H9 (cell line): ENCODE results near the gene APOL1. TPM values are rescaled to one million over a fixed set of nuclear protein-coding genes. Genes with fewer than 3 reads are reported as not detected.

Experiments used
- DNase-seq: peaks from one replicate; pipeline ENCODE4 v3.0.0-alpha.2; 2017
- H2AFZ ChIP-seq: one replicate; pipeline ENCODE4 v1.6.1; 2013; ENCODE audit warnings: mild to moderate bottlenecking, low read length, control low read depth, moderate library complexity
- H2AK5ac ChIP-seq: 2 replicates; pipeline ENCODE4 v1.6.1; 2013; ENCODE audit warnings: low read length, control low read depth, mixed read lengths; ENCODE audit not compliant: insufficient read length
- H2BK120ac ChIP-seq: one replicate; pipeline ENCODE4 v1.6.1; 2013; ENCODE audit warnings: low read depth, mild to moderate bottlenecking, low read length, control low read depth, inconsistent platforms; ENCODE audit not compliant: poor library complexity, severe bottlenecking
- H2BK12ac ChIP-seq: 2 replicates; pipeline ENCODE4 v1.6.1; 2013; ENCODE audit warnings: low read length, control low read depth, mixed read lengths, low read depth; ENCODE audit not compliant: insufficient read length
- H2BK15ac ChIP-seq: 2 replicates; pipeline ENCODE4 v1.6.1; 2013; ENCODE audit warnings: low read depth, low read length, control low read depth
- H2BK20ac ChIP-seq: one replicate; pipeline ENCODE4 v1.6.1; 2013; ENCODE audit warnings: low read depth, mild to moderate bottlenecking, low read length, control low read depth, inconsistent platforms; ENCODE audit not compliant: poor library complexity, severe bottlenecking
- H2BK5ac ChIP-seq: 2 replicates; pipeline ENCODE4 v1.6.1; 2013; ENCODE audit warnings: low read length, control low read depth, mixed read lengths; ENCODE audit not compliant: insufficient read length
- H3K14ac ChIP-seq: 2 replicates; pipeline ENCODE4 v1.6.1; 2013; ENCODE audit warnings: low read length, control low read depth; ENCODE audit not compliant: insufficient read depth
- H3K18ac ChIP-seq: 2 replicates; pipeline ENCODE4 v1.6.1; 2013; ENCODE audit warnings: low read depth, mild to moderate bottlenecking, mixed read lengths, low read length, control low read depth; ENCODE audit not compliant: insufficient read length
- H3K23ac ChIP-seq: 2 replicates; pipeline ENCODE4 v1.6.1; 2013; ENCODE audit warnings: low read length, control low read depth, mixed read lengths, low read depth; ENCODE audit not compliant: insufficient read length
- H3K23me2 ChIP-seq: 2 replicates; pipeline ENCODE4 v1.6.1; 2013; ENCODE audit warnings: low read depth, mild to moderate bottlenecking, mixed read lengths, low read length, control low read depth; ENCODE audit not compliant: insufficient read length, poor library complexity, severe bottlenecking
- H3K27ac ChIP-seq: 2 replicates; pipeline ENCODE4 v1.5.1; 2013; ENCODE audit warnings: low read length, control low read depth, mixed read lengths, low read depth; ENCODE audit not compliant: insufficient read length
- H3K27me3 ChIP-seq: 2 replicates; pipeline ENCODE4 v1.6.1; 2013; ENCODE audit warnings: low read length, control low read depth, inconsistent platforms; ENCODE audit not compliant: insufficient read depth
- H3K4ac ChIP-seq: 2 replicates; pipeline ENCODE4 v1.6.1; 2013; ENCODE audit warnings: low read depth, mild to moderate bottlenecking, control low read depth, inconsistent platforms, low read length, moderate library complexity
- H3K4me1 ChIP-seq: 2 replicates; pipeline ENCODE4 v1.6.1; 2013; ENCODE audit warnings: low read length, control low read depth, inconsistent platforms; ENCODE audit not compliant: insufficient read depth
- H3K4me2 ChIP-seq: 2 replicates; pipeline ENCODE4 v1.6.1; 2013; ENCODE audit warnings: low read length, control low read depth, mixed read lengths; ENCODE audit not compliant: insufficient read length, insufficient read depth
- H3K56ac ChIP-seq: 2 replicates; pipeline ENCODE4 v1.6.1; 2013; ENCODE audit warnings: low read depth, mild to moderate bottlenecking, mixed read lengths, low read length, control low read depth; ENCODE audit not compliant: insufficient read length
- H3K79me1 ChIP-seq: 2 replicates; pipeline ENCODE4 v1.6.1; 2013; ENCODE audit warnings: low read depth, mild to moderate bottlenecking, moderate library complexity, low read length, control low read depth, inconsistent platforms; ENCODE audit not compliant: insufficient read depth, poor library complexity, severe bottlenecking
- H3K79me2 ChIP-seq: 2 replicates; pipeline ENCODE4 v1.6.1; 2013; ENCODE audit warnings: low read length, control low read depth, inconsistent platforms; ENCODE audit not compliant: insufficient read depth
- H3K9ac ChIP-seq: 2 replicates; pipeline ENCODE4 v1.6.1; 2013; ENCODE audit warnings: low read length, control low read depth, mixed read lengths; ENCODE audit not compliant: insufficient read length; ENCODE audit errors: extremely low read depth
- H3K9me3 ChIP-seq: one replicate; pipeline ENCODE4 v1.6.1; 2013; ENCODE audit warnings: low read depth, low read length, inconsistent platforms; ENCODE audit not compliant: control insufficient read depth
- H3T11ph ChIP-seq: one replicate; pipeline ENCODE4 v1.6.1; 2013; ENCODE audit warnings: mild to moderate bottlenecking, low read length, control low read depth, inconsistent platforms
- H4K20me1 ChIP-seq: one replicate; pipeline ENCODE4 v1.6.1; 2013; ENCODE audit not compliant: control insufficient read depth, insufficient read length, insufficient read depth
- H4K5ac ChIP-seq: 2 replicates; pipeline ENCODE4 v1.6.1; 2013; ENCODE audit warnings: low read depth, mild to moderate bottlenecking, mixed read lengths, low read length, control low read depth; ENCODE audit not compliant: insufficient read length
- H4K8ac ChIP-seq: replicated peaks from 2 replicates; pipeline ENCODE4 v1.6.1; 2013; ENCODE audit warnings: low read length, control low read depth, mixed read lengths, low read depth; ENCODE audit not compliant: insufficient read length
- H4K91ac ChIP-seq: 2 replicates; pipeline ENCODE4 v1.6.1; 2013; ENCODE audit warnings: low read depth, mild to moderate bottlenecking, moderate library complexity, mixed read lengths, low read length, control low read depth; ENCODE audit not compliant: insufficient read length
- H3K27ac Mint-ChIP-seq, 3 experiments: 2 replicates in 2 of 3; 3 replicates in 1 of 3; pipeline ENCODE4 v1.8.0; 2020 to 2021; ENCODE audit warnings: mixed read lengths in 3 of 3, mild to moderate bottlenecking in 1 of 3, moderate library complexity in 1 of 3
- H3K27me3 Mint-ChIP-seq: 2 replicates; pipeline ENCODE4 v1.8.0; 2021; ENCODE audit warnings: low read depth, mild to moderate bottlenecking, moderate library complexity, mixed read lengths
- H3K36me3 Mint-ChIP-seq, 3 experiments: 2 replicates in 2 of 3; 3 replicates in 1 of 3; pipeline ENCODE4 v1.8.0; 2020 to 2021; ENCODE audit warnings: low read depth in 3 of 3, mixed read lengths in 3 of 3; ENCODE audit not compliant: insufficient read depth in 1 of 3
- H3K4me1 Mint-ChIP-seq, 2 experiments: 2 replicates each; pipeline ENCODE4 v1.8.0; 2020; ENCODE audit warnings: mixed read lengths in 2 of 2
- H3K4me3 Mint-ChIP-seq, 2 experiments: 2 replicates in 1 of 2; 3 replicates in 1 of 2; pipeline ENCODE4 v1.8.0; 2020 to 2021; ENCODE audit warnings: mild to moderate bottlenecking in 2 of 2, mixed read lengths in 2 of 2, moderate library complexity in 1 of 2
- H3K9me3 Mint-ChIP-seq, 2 experiments: 2 replicates in 1 of 2; 3 replicates in 1 of 2; pipeline ENCODE4 v1.8.0; 2020; ENCODE audit warnings: mild to moderate bottlenecking in 2 of 2, mixed read lengths in 2 of 2, moderate library complexity in 1 of 2
- CTCF ChIP-seq: fragments of 200-600 bp; sonication (generic); conservative IDR thresholded peaks from 3 replicates; pipeline ENCODE4 v1.8.0; 2021; ENCODE audit warnings: antibody characterized with exemption, mild to moderate bottlenecking
- WGBS: extraction: QIAGEN DNeasy Blood & Tissue Kit; methylation state at CpG from one replicate; pipeline ENCODE4 v1.1.7; 2013; ENCODE audit warnings: missing lambda C conversion rate, low lambda C conversion rate, mixed read lengths; ENCODE audit not compliant: insufficient read length; ENCODE audit errors: extremely low coverage; 5-methylcytosine and 5-hydroxymethylcytosine counted together
- total RNA-seq: library from RNA; stranded (reverse); gene quantifications from 2 replicates; pipeline ENCODE4 v1.2.1, GENCODE V29; 2021

APOL1 gene
- total RNA-seq, 1 experiment from 2014 or later = not detected

- Mint-ChIP-seq H3K4me3 (no peak overlapping the region), H3K36me3 (peaks cover 7 to 40% (median 31%) of the 10 kb centered on the region in 3 experiments), H3K27ac (no peak overlapping the region), H3K4me1 (peaks cover 14 to 21% of the 10 kb centered on the region in 2 experiments), H3K27me3 (peaks cover 2% of the 10 kb centered on the region; the same call in 1 of the 2 replicates), H3K9me3 (no peaks in the 10 kb centered on the region; a peak in 1 of 5 replicates)
- Histone ChIP-seq H2AFZ (no peak overlapping the region), H4K91ac (no peak overlapping the region), H2BK15ac (no peak overlapping the region), H2BK12ac (no peak overlapping the region), H2BK5ac (no peak overlapping the region), H3K27me3 (no peaks in the 10 kb centered on the region), H3K79me2 (no peaks in the 10 kb centered on the region), H3K9me3 (no peaks in the 10 kb centered on the region), H3K23ac (no peak overlapping the region), H3K9ac (no peak overlapping the region), H2BK20ac (no peak overlapping the region), H3K79me1 (no peaks in the 10 kb centered on the region), H3K4ac (no peak overlapping the region), H2AK5ac (no peak overlapping the region), H4K20me1 (no peaks in the 10 kb centered on the region), H4K5ac (no peak overlapping the region), H3T11ph (no peak overlapping the region), H3K23me2 (no peaks in the 10 kb centered on the region), H3K14ac (no peak overlapping the region), H2BK120ac (no peak overlapping the region), H3K4me2 (no peak overlapping the region), H4K8ac (no peak overlapping the region), H3K56ac (no peak overlapping the region), H3K27ac (no peak overlapping the region), H3K4me1 (no peaks in the 10 kb centered on the region), H3K18ac (no peak overlapping the region)
- WGBS = no CpG with 5 or more reads among the region's 5 CpGs
- DNase-seq = no peak
- TF ChIP-seq CTCF = no peak
Measured at GRCh38 chr22:36226189-36226588, 26.7 kb upstream of the APOL1 start.
